Hepatocyte (in vitro differentiated cells): ENCODE results near the gene TM9SF1. TPM values are rescaled to one million over a fixed set of nuclear protein-coding genes. Genes with fewer than 3 reads are reported as not detected.

Experiments
- DNase-seq: peaks from one replicate; pipeline ENCODE4 v3.0.0-alpha.2; 2016; ENCODE audit warnings: low spot score
- H2AFZ ChIP-seq: fragments of 200-600 bp; sonication (generic); 2 replicates; pipeline ENCODE4 v1.6.0; 2016; ENCODE audit warnings: antibody characterized with exemption, mild to moderate bottlenecking
- H3K27ac ChIP-seq: fragments of 200-600 bp; sonication (generic); 2 replicates; pipeline ENCODE4 v1.5.1; 2016; ENCODE audit warnings: mild to moderate bottlenecking
- H3K27me3 ChIP-seq: fragments of 200-600 bp; sonication (generic); 2 replicates; pipeline ENCODE4 v1.6.1; 2016
- H3K36me3 ChIP-seq: fragments of 200-600 bp; sonication (generic); replicated peaks from 2 replicates; pipeline ENCODE4 v1.5.1; 2016; ENCODE audit warnings: low read depth; ENCODE audit not compliant: insufficient read depth
- H3K4me1 ChIP-seq: fragments of 200-600 bp; sonication (generic); 2 replicates; pipeline ENCODE4 v1.5.1; 2016; ENCODE audit warnings: mild to moderate bottlenecking, moderate library complexity; ENCODE audit not compliant: insufficient read depth
- H3K4me2 ChIP-seq: fragments of 200-600 bp; sonication (generic); 2 replicates; pipeline ENCODE4 v1.6.0; 2016
- H3K4me3 ChIP-seq: fragments of 200-600 bp; sonication (generic); 2 replicates; pipeline ENCODE4 v1.5.1; 2016; ENCODE audit warnings: mild to moderate bottlenecking
- H3K79me2 ChIP-seq: fragments of 200-600 bp; sonication (generic); 2 replicates; pipeline ENCODE4 v1.6.0; 2017; ENCODE audit warnings: mild to moderate bottlenecking
- H3K9me2 ChIP-seq: fragments of 200-600 bp; sonication (generic); replicated peaks from 2 replicates; pipeline ENCODE4 v1.6.0; 2017; ENCODE audit warnings: mild to moderate bottlenecking; ENCODE audit not compliant: insufficient read depth
- H3K9me3 ChIP-seq: fragments of 200-600 bp; sonication (generic); 2 replicates; pipeline ENCODE4 v1.5.1; 2016; ENCODE audit warnings: low read depth, mild to moderate bottlenecking
- H4K20me1 ChIP-seq: fragments of 200-600 bp; sonication (generic); 2 replicates; pipeline ENCODE4 v1.6.0; 2016; ENCODE audit warnings: mild to moderate bottlenecking; ENCODE audit not compliant: insufficient read depth, poor library complexity, severe bottlenecking
- EZH2 ChIP-seq: fragments of 200-600 bp; sonication (generic); IDR thresholded peaks from 2 replicates; pipeline ENCODE4 v1.6.1; 2016; ENCODE audit warnings: antibody characterized with exemption, mild to moderate bottlenecking, borderline replicate concordance
- EZH2phosphoT487 ChIP-seq: fragments of 200-600 bp; sonication (generic); IDR thresholded peaks from one replicate; pipeline ENCODE4 v1.6.1; 2018; ENCODE audit warnings: antibody characterized with exemption, mild to moderate bottlenecking, low read depth, moderate library complexity; ENCODE audit not compliant: unreplicated experiment, severe bottlenecking
- WGBS: methylation state at CpG from one replicate; pipeline ENCODE4 v1.1.6; 2016; ENCODE audit warnings: low lambda C conversion rate; ENCODE audit errors: missing lambda C conversion rate; 5-methylcytosine and 5-hydroxymethylcytosine counted together
- polyA plus RNA-seq: library from polyadenylated mRNA; unstranded; fragments of >200 nt; fragmentation: Nextera tagmentation; extraction: Ambion mirVana; gene quantifications from 2 replicates; pipeline ENCODE4 v1.2.1, GENCODE V29; 2016
- total RNA-seq: library from RNA; depleted of rRNA; stranded (reverse); fragments of >200 nt; gene quantifications from 2 replicates; pipeline ENCODE4 v1.2.3, GENCODE V29; 2014
- TF ChIP-seq, protein P1 (sequence below): fragments of 200-600 bp; sonication (generic); IDR thresholded peaks from 2 replicates; pipeline ENCODE4 v1.5.1; 2016; ENCODE audit warnings: antibody characterized with exemption, mild to moderate bottlenecking; ENCODE audit not compliant: poor library complexity

TM9SF1 gene
- total and polyA plus RNA-seq, 2 experiments from 2014 or later, result 68.1 to 84.0 TPM

DNA sequence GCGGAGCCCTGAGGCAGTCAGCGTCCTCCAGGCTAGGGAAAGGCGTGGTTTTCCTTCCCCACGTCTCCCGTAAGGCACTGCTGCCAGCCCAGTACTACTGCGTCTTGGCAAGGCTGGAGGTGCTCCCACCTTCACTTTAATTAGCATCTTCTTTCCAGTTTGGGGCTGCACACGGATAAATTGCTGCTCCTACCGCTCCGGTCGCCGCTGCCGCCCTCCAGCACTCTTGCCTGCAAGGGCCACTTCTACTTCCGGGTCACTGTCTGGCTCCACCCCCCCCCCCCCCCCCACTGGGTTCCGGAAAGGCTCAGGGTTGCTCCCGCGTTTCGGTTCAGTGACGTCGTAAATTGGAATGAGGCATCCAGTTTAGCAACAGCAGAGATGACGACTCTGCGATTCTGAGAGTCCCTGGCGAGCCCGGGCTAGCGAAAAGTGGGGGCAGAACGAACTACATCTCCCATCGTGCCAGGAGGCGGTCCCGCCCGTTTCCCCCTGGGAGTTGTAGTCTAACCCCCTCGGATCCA lies 36.9 kb upstream of the TM9SF1 start, which contains the start of gene NEDD8:
TSS of gene NEDD8 (minus strand) at position 247 of the 524 bp plus-strand sequence. CDS start at position 147, 100 bp downstream.
- H3K4me2 ChIP-seq, result peak within 1 kb of the TSS; percentile 87
- under 1% methylated on average over 30 of the region's 30 CpGs for WGBS
- H3K9me2 ChIP-seq, result no peaks in the 10 kb centered on the region
- H2AFZ ChIP-seq, result peak within 1 kb of the TSS; percentile 98
- H3K9me3 ChIP-seq, result no peaks in the 10 kb centered on the region
- peak; percentile 91 for DNase-seq
- peak within 1 kb of the TSS; percentile 96 for H3K27ac ChIP-seq
- TF ChIP-seq EZH2phosphoT487, result no peak
- no peak for TF ChIP-seq EZH2
- TF ChIP-seq, protein P1, sequence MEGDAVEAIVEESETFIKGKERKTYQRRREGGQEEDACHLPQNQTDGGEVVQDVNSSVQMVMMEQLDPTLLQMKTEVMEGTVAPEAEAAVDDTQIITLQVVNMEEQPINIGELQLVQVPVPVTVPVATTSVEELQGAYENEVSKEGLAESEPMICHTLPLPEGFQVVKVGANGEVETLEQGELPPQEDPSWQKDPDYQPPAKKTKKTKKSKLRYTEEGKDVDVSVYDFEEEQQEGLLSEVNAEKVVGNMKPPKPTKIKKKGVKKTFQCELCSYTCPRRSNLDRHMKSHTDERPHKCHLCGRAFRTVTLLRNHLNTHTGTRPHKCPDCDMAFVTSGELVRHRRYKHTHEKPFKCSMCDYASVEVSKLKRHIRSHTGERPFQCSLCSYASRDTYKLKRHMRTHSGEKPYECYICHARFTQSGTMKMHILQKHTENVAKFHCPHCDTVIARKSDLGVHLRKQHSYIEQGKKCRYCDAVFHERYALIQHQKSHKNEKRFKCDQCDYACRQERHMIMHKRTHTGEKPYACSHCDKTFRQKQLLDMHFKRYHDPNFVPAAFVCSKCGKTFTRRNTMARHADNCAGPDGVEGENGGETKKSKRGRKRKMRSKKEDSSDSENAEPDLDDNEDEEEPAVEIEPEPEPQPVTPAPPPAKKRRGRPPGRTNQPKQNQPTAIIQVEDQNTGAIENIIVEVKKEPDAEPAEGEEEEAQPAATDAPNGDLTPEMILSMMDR, result no peak
- no peaks in the 10 kb centered on the region for H4K20me1 ChIP-seq
- no peaks in the 10 kb centered on the region for H3K36me3 ChIP-seq
- no peaks in the 10 kb centered on the region for H3K27me3 ChIP-seq
- peaks cover 74% of the 10 kb centered on the region for H3K79me2 ChIP-seq
- H3K4me3 ChIP-seq, result peak within 1 kb of the TSS; percentile 96
- H3K4me1 ChIP-seq, result peaks cover 20% of the 10 kb centered on the region

DNA sequence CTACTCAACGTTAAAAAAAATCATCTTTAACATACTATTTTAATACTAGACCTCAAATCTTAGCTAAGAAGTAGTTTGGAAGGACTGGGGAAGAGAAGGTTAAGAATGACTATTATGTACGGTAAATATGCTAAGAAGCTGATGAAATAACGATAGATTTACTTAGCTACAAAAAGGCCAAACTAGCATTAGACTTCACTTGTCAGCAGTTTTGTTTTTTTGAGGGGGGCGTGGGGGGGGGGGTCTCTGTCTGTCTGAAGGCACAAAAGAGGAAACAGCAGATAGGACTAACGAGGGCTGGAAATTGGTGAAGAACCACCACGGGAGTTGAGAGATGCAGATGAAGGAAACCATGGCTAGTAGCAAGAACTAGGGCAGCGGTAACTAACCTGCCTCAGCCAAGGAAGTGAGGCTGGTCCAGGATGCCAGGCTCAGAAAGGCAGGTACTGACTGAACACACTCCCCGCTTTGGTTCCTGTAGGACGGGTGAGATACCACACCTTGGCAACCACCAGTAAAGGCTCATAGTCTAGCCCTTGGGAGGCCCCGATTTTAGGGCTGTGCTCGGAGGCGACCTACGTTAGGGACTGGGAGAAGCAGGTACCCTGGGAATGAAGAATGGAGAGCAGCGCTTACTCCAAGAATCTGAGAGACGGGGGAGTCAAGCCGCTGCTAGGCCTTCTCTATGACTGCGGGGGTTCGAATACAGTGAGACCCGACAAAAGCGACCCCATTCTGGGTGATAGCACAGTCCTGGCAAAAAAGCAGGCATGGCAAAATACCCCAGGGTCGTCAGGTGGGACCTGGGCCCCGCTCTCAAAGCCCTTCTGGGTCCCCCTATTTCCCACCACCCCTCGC lies 36.3 kb upstream of the TM9SF1 start:
- DNase-seq, result no peak
- peaks cover 20% of the 10 kb centered on the region for H3K4me1 ChIP-seq
- TF ChIP-seq, protein P1, result no peak
- TF ChIP-seq EZH2 (no peak), EZH2phosphoT487 (no peak)
- WGBS, result 15% methylated on average over 23 of the region's 23 CpGs
- peak overlapping the region; percentile 98 for H2AFZ ChIP-seq
- H3K4me2 ChIP-seq, result peak overlapping the region; percentile 87
- no peaks in the 10 kb centered on the region for H3K27me3 ChIP-seq
- H3K36me3 ChIP-seq, result no peaks in the 10 kb centered on the region
- H3K9me2 ChIP-seq, result no peaks in the 10 kb centered on the region
- no peaks in the 10 kb centered on the region for H4K20me1 ChIP-seq
- H3K27ac ChIP-seq, result peak overlapping the region; percentile 96
- H3K4me3 ChIP-seq, result peak overlapping the region; percentile 96
- peaks cover 81% of the 10 kb centered on the region for H3K79me2 ChIP-seq
- H3K9me3 ChIP-seq, result no peaks in the 10 kb centered on the region

DNA sequence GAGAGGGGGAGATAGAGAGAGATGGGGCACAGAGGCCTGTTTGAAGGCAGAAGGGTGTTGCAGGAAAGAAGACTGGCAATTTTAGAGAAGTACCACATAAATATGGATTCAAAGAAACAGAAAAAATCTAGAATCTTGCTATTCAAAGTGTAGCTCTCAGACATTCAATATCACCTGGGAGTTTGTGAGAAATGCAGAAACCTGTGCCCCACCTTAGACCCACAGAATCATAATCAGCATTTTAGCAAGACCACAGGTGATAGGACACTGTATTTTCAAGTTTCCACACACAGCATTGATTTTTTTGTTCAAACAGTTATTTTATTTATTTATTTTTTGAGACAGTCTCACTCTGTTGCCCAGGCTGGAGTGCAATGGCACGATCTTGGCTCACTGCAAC lies 33.7 kb upstream of the TM9SF1 start:
- TF ChIP-seq EZH2phosphoT487, result no peak
- TF ChIP-seq EZH2, result no peak
- Histone ChIP-seq H4K20me1 (no peaks in the 10 kb centered on the region), H3K4me3 (no peak overlapping the region), H3K27ac (no peak overlapping the region), H3K4me1 (peaks cover 15% of the 10 kb centered on the region), H3K27me3 (no peaks in the 10 kb centered on the region), H2AFZ (no peak overlapping the region), H3K4me2 (no peak overlapping the region), H3K79me2 (peaks cover 86% of the 10 kb centered on the region), H3K36me3 (no peaks in the 10 kb centered on the region), H3K9me2 (no peaks in the 10 kb centered on the region), H3K9me3 (no peaks in the 10 kb centered on the region)
- 100% methylated on average over 1 of the region's 1 CpG for WGBS
- no peak for DNase-seq

DNA sequence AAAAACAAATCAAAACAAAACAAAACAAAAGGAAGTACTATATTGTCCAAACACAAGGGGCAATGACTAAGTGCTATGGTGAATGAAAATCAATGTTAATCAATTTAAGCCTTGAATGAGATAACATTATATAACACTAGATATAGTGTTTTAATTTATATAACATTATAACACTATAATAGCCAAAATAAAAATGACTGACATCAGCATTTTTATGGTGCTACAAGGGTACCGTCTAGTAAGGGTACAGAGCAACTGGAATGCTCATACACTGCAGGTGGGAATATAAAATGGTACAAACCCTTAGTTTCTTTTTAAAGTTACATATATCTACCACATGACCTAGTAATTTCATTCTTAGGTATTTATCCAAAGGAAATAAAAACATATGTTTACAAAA lies 31.2 kb upstream of the TM9SF1 start:
- Histone ChIP-seq H3K9me2 (no peaks in the 10 kb centered on the region), H3K4me3 (no peak overlapping the region), H3K4me1 (peaks cover 7% of the 10 kb centered on the region), H3K27ac (no peak overlapping the region), H2AFZ (no peak overlapping the region), H3K4me2 (no peak overlapping the region), H3K9me3 (no peaks in the 10 kb centered on the region), H3K27me3 (no peaks in the 10 kb centered on the region), H3K79me2 (peaks cover 94% of the 10 kb centered on the region), H3K36me3 (no peaks in the 10 kb centered on the region), H4K20me1 (peaks cover 5% of the 10 kb centered on the region)
- TF ChIP-seq, protein P1, result no peak
- no peak for TF ChIP-seq EZH2phosphoT487
- 91% methylated on average over 1 of the region's 1 CpG for WGBS
- DNase-seq, result no peak
